ENCODE results near the gene TTC33.

The TTC33 gene

GRCh38 chr5:40540301-40540700 is 215.5 kb downstream of the TTC33 start:
- Mint-ChIP-seq H3K9me3 (peaks cover 8% of the 10 kb centered on the region), H3K27me3 (no peaks in the 10 kb centered on the region), H3K4me1 (ENCODE audit: low read depth) (no peaks in the 10 kb centered on the region), H3K4me3 (no peak overlapping the region), H3K36me3 (ENCODE audit: low read depth) (no peaks in the 10 kb centered on the region), H3K27ac (no peak overlapping the region)
- DNase-seq: no peak

GRCh38 chr5:40524677-40525076 is 231.1 kb downstream of the TTC33 start:
- no peak overlapping the region for H3K27ac Mint-ChIP-seq
- DNase-seq: no peak
- H3K4me3 Mint-ChIP-seq: no peak overlapping the region
- H3K36me3 Mint-ChIP-seq (ENCODE audit: low read depth): no peaks in the 10 kb centered on the region
- H3K4me1 Mint-ChIP-seq (ENCODE audit: low read depth): peaks cover 5% of the 10 kb centered on the region
- no peaks in the 10 kb centered on the region for H3K9me3 Mint-ChIP-seq
- H3K27me3 Mint-ChIP-seq: no peaks in the 10 kb centered on the region

GRCh38 chr5:40521925-40522324 is 233.8 kb downstream of the TTC33 start:
- no peaks in the 10 kb centered on the region for H3K27me3 Mint-ChIP-seq
- H3K4me3 Mint-ChIP-seq: no peak overlapping the region
- H3K9me3 Mint-ChIP-seq: no peaks in the 10 kb centered on the region
- peaks cover 11% of the 10 kb centered on the region for H3K4me1 Mint-ChIP-seq (ENCODE audit: low read depth)
- H3K36me3 Mint-ChIP-seq (ENCODE audit: low read depth): no peaks in the 10 kb centered on the region
- no peak overlapping the region for H3K27ac Mint-ChIP-seq
- DNase-seq: no peak

- H3K4me1 Mint-ChIP-seq (ENCODE audit: low read depth): peaks cover 13% of the 10 kb centered on the region
- no peak overlapping the region for H3K4me3 Mint-ChIP-seq
- no peaks in the 10 kb centered on the region for H3K9me3 Mint-ChIP-seq
- no peak for DNase-seq
- H3K27me3 Mint-ChIP-seq: no peaks in the 10 kb centered on the region
- no peak overlapping the region for H3K27ac Mint-ChIP-seq
- H3K36me3 Mint-ChIP-seq (ENCODE audit: low read depth): no peaks in the 10 kb centered on the region
These were observed 234.5 kb downstream of the TTC33 start for GRCh38 chr5:40521108-40521785.

- no peak for DNase-seq
- no peaks in the 10 kb centered on the region for H3K36me3 Mint-ChIP-seq (ENCODE audit: low read depth)
- no peaks in the 10 kb centered on the region for H3K27me3 Mint-ChIP-seq
- no peak overlapping the region for H3K4me3 Mint-ChIP-seq
- H3K4me1 Mint-ChIP-seq (ENCODE audit: low read depth): peaks cover 35% of the 10 kb centered on the region
- H3K27ac Mint-ChIP-seq: no peak overlapping the region
- peaks cover 2% of the 10 kb centered on the region for H3K9me3 Mint-ChIP-seq
These were observed 237.3 kb downstream of the TTC33 start for GRCh38 chr5:40518485-40518917.

- Mint-ChIP-seq H3K27me3 (no peaks in the 10 kb centered on the region), H3K36me3 (ENCODE audit: low read depth) (no peaks in the 10 kb centered on the region), H3K4me1 (ENCODE audit: low read depth) (peaks cover 36% of the 10 kb centered on the region), H3K27ac (no peak overlapping the region), H3K9me3 (peaks cover 2% of the 10 kb centered on the region), H3K4me3 (no peak overlapping the region)
- no peak for DNase-seq
These were observed 240.3 kb downstream of the TTC33 start for GRCh38 chr5:40515476-40515875.

- H3K27ac Mint-ChIP-seq: peak overlapping the region; percentile 42
- H3K36me3 Mint-ChIP-seq (ENCODE audit: low read depth): no peaks in the 10 kb centered on the region
- no peak for DNase-seq
- no peaks in the 10 kb centered on the region for H3K27me3 Mint-ChIP-seq
- peaks cover 36% of the 10 kb centered on the region for H3K4me1 Mint-ChIP-seq (ENCODE audit: low read depth)
- H3K9me3 Mint-ChIP-seq: peaks cover 2% of the 10 kb centered on the region
- no peak overlapping the region for H3K4me3 Mint-ChIP-seq
These were observed 240.8 kb downstream of the TTC33 start for GRCh38 chr5:40514976-40515375.

GRCh38 chr5:40511801-40512200 is 244.0 kb downstream of the TTC33 start:
- Mint-ChIP-seq H3K27ac (no peak overlapping the region), H3K27me3 (no peaks in the 10 kb centered on the region), H3K36me3 (ENCODE audit: low read depth) (no peaks in the 10 kb centered on the region), H3K4me1 (ENCODE audit: low read depth) (peaks cover 28% of the 10 kb centered on the region), H3K4me3 (no peak overlapping the region), H3K9me3 (peaks cover 2% of the 10 kb centered on the region)
- no peak for DNase-seq

GRCh38 chr5:40507095-40507494 is 248.7 kb downstream of the TTC33 start:
- no peaks in the 10 kb centered on the region for H3K27me3 Mint-ChIP-seq
- H3K9me3 Mint-ChIP-seq: no peaks in the 10 kb centered on the region
- no peak overlapping the region for H3K4me3 Mint-ChIP-seq
- peaks cover 23% of the 10 kb centered on the region for H3K4me1 Mint-ChIP-seq (ENCODE audit: low read depth)
- no peak for DNase-seq
- no peaks in the 10 kb centered on the region for H3K36me3 Mint-ChIP-seq (ENCODE audit: low read depth)
- peak overlapping the region; percentile 0 for H3K27ac Mint-ChIP-seq

- DNase-seq: no peak
- no peaks in the 10 kb centered on the region for H3K9me3 Mint-ChIP-seq
These were observed 250.7 kb downstream of the TTC33 start for GRCh38 chr5:40505031-40505430.

GRCh38 chr5:40503439-40503838 is 252.3 kb downstream of the TTC33 start:
- peak overlapping the region; percentile 35 for H3K27ac Mint-ChIP-seq
- H3K27me3 Mint-ChIP-seq: no peaks in the 10 kb centered on the region
- H3K36me3 Mint-ChIP-seq (ENCODE audit: low read depth): no peaks in the 10 kb centered on the region
- DNase-seq: no peak
- H3K9me3 Mint-ChIP-seq: no peaks in the 10 kb centered on the region
- H3K4me3 Mint-ChIP-seq: no peak overlapping the region
- H3K4me1 Mint-ChIP-seq (ENCODE audit: low read depth): peaks cover 23% of the 10 kb centered on the region

More at GRCh38 chr5:40505031-40505430, 250.7 kb downstream of the TTC33 start:
- Mint-ChIP-seq H3K4me1 (ENCODE audit: low read depth) (peaks cover 23% of the 10 kb centered on the region), H3K27me3 (no peaks in the 10 kb centered on the region), H3K4me3 (no peak overlapping the region), H3K36me3 (ENCODE audit: low read depth) (no peaks in the 10 kb centered on the region), H3K27ac (no peak overlapping the region)

- no peaks in the 10 kb centered on the region for H3K9me3 Mint-ChIP-seq
- no peaks in the 10 kb centered on the region for H3K36me3 Mint-ChIP-seq (ENCODE audit: low read depth)
- H3K4me1 Mint-ChIP-seq (ENCODE audit: low read depth): peaks cover 24% of the 10 kb centered on the region
- H3K27ac Mint-ChIP-seq: no peak overlapping the region
- no peak overlapping the region for H3K4me3 Mint-ChIP-seq
- no peaks in the 10 kb centered on the region for H3K27me3 Mint-ChIP-seq
- no peak for DNase-seq
These were observed 253.0 kb downstream of the TTC33 start for GRCh38 chr5:40502736-40503135.

- H3K36me3 Mint-ChIP-seq (ENCODE audit: low read depth): no peaks in the 10 kb centered on the region
- H3K27me3 Mint-ChIP-seq: no peaks in the 10 kb centered on the region
- H3K4me1 Mint-ChIP-seq (ENCODE audit: low read depth): peaks cover 29% of the 10 kb centered on the region
- DNase-seq: no peak
- no peak overlapping the region for H3K4me3 Mint-ChIP-seq
- no peaks in the 10 kb centered on the region for H3K9me3 Mint-ChIP-seq
- no peak overlapping the region for H3K27ac Mint-ChIP-seq
These were observed 253.9 kb downstream of the TTC33 start for GRCh38 chr5:40501711-40502444.

- Mint-ChIP-seq H3K27me3 (no peaks in the 10 kb centered on the region), H3K4me3 (no peak overlapping the region), H3K27ac (no peak overlapping the region), H3K9me3 (peaks cover 2% of the 10 kb centered on the region), H3K36me3 (ENCODE audit: low read depth) (no peaks in the 10 kb centered on the region), H3K4me1 (ENCODE audit: low read depth) (peaks cover 31% of the 10 kb centered on the region)
- no peak for DNase-seq
These were observed 256.1 kb downstream of the TTC33 start for GRCh38 chr5:40499518-40500273.

- no peak overlapping the region for H3K27ac Mint-ChIP-seq
- H3K4me3 Mint-ChIP-seq: no peak overlapping the region
- no peaks in the 10 kb centered on the region for H3K27me3 Mint-ChIP-seq
- no peaks in the 10 kb centered on the region for H3K36me3 Mint-ChIP-seq (ENCODE audit: low read depth)
- no peak for DNase-seq
- H3K9me3 Mint-ChIP-seq: peaks cover 4% of the 10 kb centered on the region
- H3K4me1 Mint-ChIP-seq (ENCODE audit: low read depth): peaks cover 33% of the 10 kb centered on the region
These were observed 256.8 kb downstream of the TTC33 start for GRCh38 chr5:40499007-40499406.
